ENCODE data around the gene ARHGAP42. TPM values are rescaled to one million over a fixed set of nuclear protein-coding genes. Genes with fewer than 3 reads are reported as not detected.

ARHGAP42 gene
- total and polyA plus RNA-seq, 10 of the 15 experiments (the other 5 are each of a cell fraction or from before 2014, with no cell fraction given) = 1.8 to 6.3 (median 3.2) TPM

DNA sequence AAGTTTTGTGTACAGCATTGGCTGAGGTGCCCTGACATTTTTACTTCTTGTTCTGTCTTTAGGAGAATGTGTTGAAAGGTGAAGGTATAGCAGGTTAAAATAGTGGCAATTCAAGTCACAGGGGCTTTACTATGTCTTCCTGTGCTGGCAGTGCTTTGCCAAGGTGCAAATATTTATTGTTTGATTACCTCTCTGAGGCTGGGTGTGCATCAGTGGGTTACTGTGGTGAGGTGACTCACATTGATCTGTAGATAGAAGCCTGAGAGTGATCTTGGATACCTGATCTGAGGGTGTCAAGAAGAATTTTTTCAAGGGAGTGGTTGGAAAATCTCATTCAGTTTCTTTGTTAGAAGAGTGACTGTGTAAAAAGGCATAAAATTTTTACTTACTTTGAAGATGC lies 90.0 kb downstream of the ARHGAP42 start (continued):
- TF ChIP-seq NFYB (IDR thresholded peaks at IDR 0.05; ENCODE audit: insufficient read depth, low read depth, low read length) (no peak), KLF5 (IDR thresholded peaks at IDR 0.05; ENCODE audit: partially characterized antibody) (no peak), MEF2B (IDR thresholded peaks at IDR 0.05; ENCODE audit: partially characterized antibody, poor library complexity, severe bottlenecking) (no peak), CHD2 (IDR thresholded peaks at IDR 0.05; ENCODE audit: borderline replicate concordance, low read depth, low read length) (no peak), RELA (IDR thresholded peaks at IDR 0.05; ENCODE audit: borderline replicate concordance, partially characterized antibody) (no peak), TARDBP (IDR thresholded peaks at IDR 0.05; ENCODE audit: borderline replicate concordance) (no peak), NFYA (IDR thresholded peaks at IDR 0.05; ENCODE audit: borderline replicate concordance, low read depth, low read length) (no peak)
- TF ChIP-seq, protein P1, sequence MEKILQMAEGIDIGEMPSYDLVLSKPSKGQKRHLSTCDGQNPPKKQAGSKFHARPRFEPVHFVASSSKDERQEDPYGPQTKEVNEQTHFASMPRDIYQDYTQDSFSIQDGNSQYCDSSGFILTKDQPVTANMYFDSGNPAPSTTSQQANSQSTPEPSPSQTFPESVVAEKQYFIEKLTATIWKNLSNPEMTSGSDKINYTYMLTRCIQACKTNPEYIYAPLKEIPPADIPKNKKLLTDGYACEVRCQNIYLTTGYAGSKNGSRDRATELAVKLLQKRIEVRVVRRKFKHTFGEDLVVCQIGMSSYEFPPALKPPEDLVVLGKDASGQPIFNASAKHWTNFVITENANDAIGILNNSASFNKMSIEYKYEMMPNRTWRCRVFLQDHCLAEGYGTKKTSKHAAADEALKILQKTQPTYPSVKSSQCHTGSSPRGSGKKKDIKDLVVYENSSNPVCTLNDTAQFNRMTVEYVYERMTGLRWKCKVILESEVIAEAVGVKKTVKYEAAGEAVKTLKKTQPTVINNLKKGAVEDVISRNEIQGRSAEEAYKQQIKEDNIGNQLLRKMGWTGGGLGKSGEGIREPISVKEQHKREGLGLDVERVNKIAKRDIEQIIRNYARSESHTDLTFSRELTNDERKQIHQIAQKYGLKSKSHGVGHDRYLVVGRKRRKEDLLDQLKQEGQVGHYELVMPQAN (conservative IDR thresholded peaks at IDR 0.05) = no peak

DNA sequence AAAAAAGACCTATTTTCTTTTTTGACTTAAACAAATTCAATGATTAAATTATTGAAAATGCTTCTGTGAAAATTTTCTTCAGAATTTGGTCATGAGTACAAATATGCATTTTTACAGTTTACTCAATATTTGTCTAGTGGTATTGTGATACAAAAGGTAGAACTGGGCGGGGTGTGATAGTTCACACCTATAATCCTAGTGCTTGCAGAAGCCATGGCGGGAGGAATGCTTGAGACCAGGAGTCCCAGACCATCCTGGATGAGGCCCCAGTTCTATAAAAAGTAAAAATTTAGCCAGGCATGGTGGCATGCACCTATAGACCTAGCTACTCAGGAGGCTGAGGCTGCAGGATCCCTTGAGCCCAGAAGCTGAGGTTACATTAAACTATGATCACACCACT lies 90.6 kb downstream of the ARHGAP42 start:
- FAIRE-seq (no peak), ATAC-seq (no peak), DNase-seq (ENCODE audit: low read depth, low spot score) (no peak)
- ChIA-PET POLR2A (no interaction called here), SMC1A (ENCODE audit: uncharacterized antibody, unreplicated experiment) (interaction anchor here (1.0 kb wide), 1 partner anchor 9 kb away, joined by 3 read pairs; no protein-coding TSS in a partner anchor), CTCF (interaction anchor here (0.6 to 0.9 kb wide), 2 partner anchors 40 to 41 kb away, joined by 3 read pairs; no protein-coding TSS in a partner anchor), RAD21 (ENCODE audit: unreplicated experiment) (no interaction called here)
- Histone ChIP-seq H3K4me2 (ENCODE audit: control insufficient read depth, insufficient read depth) (no peak overlapping the region), H3K9ac (ENCODE audit: control insufficient read depth, insufficient read depth, low read length) (no peak overlapping the region), H3K79me2 (ENCODE audit: control insufficient read depth, insufficient read depth, low read length) (no peaks in the 10 kb centered on the region), H2AFZ (ENCODE audit: control insufficient read depth, low read depth, low read length) (no peak overlapping the region), H3K27me3 (replicated peaks in 1 of 2; ENCODE audit: control insufficient read depth in 2 of 2, insufficient read depth in 2 of 2, low read length in 1 of 2) (no peaks in the 10 kb centered on the region), H3K4me1 (ENCODE audit: control insufficient read depth, insufficient read depth, low read length) (no peaks in the 10 kb centered on the region), H3K4me3 (no peak overlapping the region), H3K27ac (ENCODE audit: control insufficient read depth, insufficient read depth) (no peak overlapping the region), H3K36me3 (ENCODE audit: control insufficient read depth in 2 of 2, insufficient read depth in 2 of 2, low read length in 1 of 2) (no peaks in the 10 kb centered on the region), H4K20me1 (ENCODE audit: control insufficient read depth, insufficient read depth) (no peaks in the 10 kb centered on the region), H3K9me3 (replicated peaks; ENCODE audit: control insufficient read depth, insufficient read depth, low read length) (no peaks in the 10 kb centered on the region)
- in situ Hi-C loops (cut with MboI) = no loop called here
- WGBS (ENCODE audit: insufficient coverage, insufficient replicate concordance, low lambda C conversion rate, missing lambda C conversion rate) = 83% methylated on average over 2 of the region's 2 CpGs
- intact Hi-C loops (cut with micrococcal nuclease; ENCODE audit: unreplicated experiment) = no loop called here
- BruUV-seq (replicated peaks) = no TSS peak
- TF ChIP-seq, protein P2, sequence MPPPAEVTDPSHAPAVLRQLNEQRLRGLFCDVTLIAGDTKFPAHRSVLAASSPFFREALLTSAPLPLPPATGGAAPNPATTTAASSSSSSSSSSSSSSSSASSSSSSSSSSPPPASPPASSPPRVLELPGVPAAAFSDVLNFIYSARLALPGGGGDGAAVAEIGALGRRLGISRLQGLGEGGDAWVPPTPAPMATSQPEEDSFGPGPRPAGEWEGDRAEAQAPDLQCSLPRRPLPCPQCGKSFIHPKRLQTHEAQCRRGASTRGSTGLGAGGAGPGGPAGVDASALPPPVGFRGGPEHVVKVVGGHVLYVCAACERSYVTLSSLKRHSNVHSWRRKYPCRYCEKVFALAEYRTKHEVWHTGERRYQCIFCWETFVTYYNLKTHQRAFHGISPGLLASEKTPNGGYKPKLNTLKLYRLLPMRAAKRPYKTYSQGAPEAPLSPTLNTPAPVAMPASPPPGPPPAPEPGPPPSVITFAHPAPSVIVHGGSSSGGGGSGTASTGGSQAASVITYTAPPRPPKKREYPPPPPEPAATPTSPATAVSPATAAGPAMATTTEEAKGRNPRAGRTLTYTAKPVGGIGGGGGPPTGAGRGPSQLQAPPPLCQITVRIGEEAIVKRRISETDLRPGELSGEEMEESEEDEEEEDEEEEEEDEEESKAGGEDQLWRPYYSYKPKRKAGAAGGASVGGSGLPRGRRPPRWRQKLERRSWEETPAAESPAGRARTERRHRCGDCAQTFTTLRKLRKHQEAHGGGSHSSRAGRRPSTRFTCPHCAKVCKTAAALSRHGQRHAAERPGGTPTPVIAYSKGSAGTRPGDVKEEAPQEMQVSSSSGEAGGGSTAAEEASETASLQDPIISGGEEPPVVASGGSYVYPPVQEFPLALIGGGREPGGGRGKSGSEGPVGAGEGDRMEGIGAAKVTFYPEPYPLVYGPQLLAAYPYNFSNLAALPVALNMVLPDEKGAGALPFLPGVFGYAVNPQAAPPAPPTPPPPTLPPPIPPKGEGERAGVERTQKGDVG (CRISPR knock-in tag; IDR thresholded peaks at IDR 0.05) = no peak
- TF ChIP-seq SMARCA5 (IDR thresholded peaks at IDR 0.05) (no peak), ZNF24 (IDR thresholded peaks at IDR 0.05) (no peak), GATAD2B (conservative IDR thresholded peaks at IDR 0.05; ENCODE audit: low read depth) (no peak), HDGF (IDR thresholded peaks at IDR 0.05) (no peak), CHD4 (IDR thresholded peaks at IDR 0.05) (no peak), KDM1A (IDR thresholded peaks at IDR 0.05; ENCODE audit: borderline replicate concordance) (no peak), ASH2L (IDR thresholded peaks at IDR 0.05; ENCODE audit: borderline replicate concordance, low read depth) (no peak), SIX5 (IDR thresholded peaks at IDR 0.05; ENCODE audit: low read depth, low read length, severe bottlenecking) (no peak), CBFB (IDR thresholded peaks at IDR 0.05; ENCODE audit: low read depth) (no peak)
- TF ChIP-seq, protein P3, sequence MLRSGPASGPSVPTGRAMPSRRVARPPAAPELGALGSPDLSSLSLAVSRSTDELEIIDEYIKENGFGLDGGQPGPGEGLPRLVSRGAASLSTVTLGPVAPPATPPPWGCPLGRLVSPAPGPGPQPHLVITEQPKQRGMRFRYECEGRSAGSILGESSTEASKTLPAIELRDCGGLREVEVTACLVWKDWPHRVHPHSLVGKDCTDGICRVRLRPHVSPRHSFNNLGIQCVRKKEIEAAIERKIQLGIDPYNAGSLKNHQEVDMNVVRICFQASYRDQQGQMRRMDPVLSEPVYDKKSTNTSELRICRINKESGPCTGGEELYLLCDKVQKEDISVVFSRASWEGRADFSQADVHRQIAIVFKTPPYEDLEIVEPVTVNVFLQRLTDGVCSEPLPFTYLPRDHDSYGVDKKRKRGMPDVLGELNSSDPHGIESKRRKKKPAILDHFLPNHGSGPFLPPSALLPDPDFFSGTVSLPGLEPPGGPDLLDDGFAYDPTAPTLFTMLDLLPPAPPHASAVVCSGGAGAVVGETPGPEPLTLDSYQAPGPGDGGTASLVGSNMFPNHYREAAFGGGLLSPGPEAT (IDR thresholded peaks at IDR 0.05; ENCODE audit: low read depth) = no peak

All from GM12878 (cell line).